SU-DHL-6 (cell line): ENCODE measurements around the gene RASSF1.

ENCODE experiments used
- CTCF ChIP-seq: fragments of 200-600 bp; sonication (generic); IDR thresholded peaks from one replicate; pipeline ENCODE4 v1.5.1; 2017; ENCODE audit warnings: antibody characterized with exemption, mild to moderate bottlenecking, low read length, moderate library complexity; ENCODE audit not compliant: insufficient read depth, poor library complexity, severe bottlenecking
- EZH2phosphoT487 ChIP-seq: fragments of 200-600 bp; sonication (generic), shearing (Covaris generic); conservative IDR thresholded peaks from 2 replicates; pipeline ENCODE4 v1.6.1; 2018; ENCODE audit warnings: mild to moderate bottlenecking, antibody characterized with exemption, low read length, moderate library complexity, mixed read lengths

- no peak for TF ChIP-seq CTCF
- TF ChIP-seq EZH2phosphoT487, result no peak
Observed at GRCh38 chr3:50354850-50355249, 14.2 kb upstream of the RASSF1 start.
